Measurements from ENCODE around the gene ATXN7. TPM values are rescaled to one million over a fixed set of nuclear protein-coding genes. Genes with fewer than 3 reads are reported as not detected.

The ATXN7 gene
- total RNA-seq, 2 experiments from 2014 or later, result 21.0 to 23.2 TPM

- ChIA-PET POLR2A (no interaction called here), CTCF (interaction anchor here (0.7 to 3.4 kb wide), 13 partner anchors 9 to 137 kb away, joined by 3 to 23 read pairs (median 3); no protein-coding TSS in a partner anchor)
These were observed 130.0 kb downstream of the ATXN7 start for GRCh38 chr3:63993653-63994079.

- POLR2A ChIA-PET, result no interaction called here
- CTCF ChIA-PET, result interaction anchor here (1.6 to 3.4 kb wide), 4 partner anchors 11 to 33 kb away, joined by 4 to 23 read pairs (median 11); no protein-coding TSS in a partner anchor
These were observed 131.4 kb downstream of the ATXN7 start for GRCh38 chr3:63995086-63995485.

- POLR2A ChIA-PET, result no interaction called here
- CTCF ChIA-PET, result no interaction called here
These were observed 135.4 kb downstream of the ATXN7 start for GRCh38 chr3:63998852-63999754.

- ChIA-PET POLR2A (no interaction called here), CTCF (no interaction called here)
These were observed 136.9 kb downstream of the ATXN7 start for GRCh38 chr3:64000453-64001055.

GRCh38 chr3:64002233-64002632 lies 138.6 kb downstream of the ATXN7 start:
- CTCF ChIA-PET, result no interaction called here

GRCh38 chr3:64003589-64003988 lies 139.9 kb downstream of the ATXN7 start:
- ChIA-PET POLR2A (no interaction called here), CTCF (interaction anchor here (0.7 to 0.8 kb wide), 2 partner anchors 10 to 12 kb away, joined by 3 read pairs; no protein-coding TSS in a partner anchor)

More at GRCh38 chr3:64002233-64002632, 138.6 kb downstream of the ATXN7 start:
- POLR2A ChIA-PET, result no interaction called here

- POLR2A ChIA-PET, result interaction anchor here (1.0 kb wide), 1 partner anchor 10 kb away, joined by 3 read pairs; no protein-coding TSS in a partner anchor
- CTCF ChIA-PET, result interaction anchor here (1.9 kb wide), 2 partner anchors 10 to 15 kb away, joined by 4 to 6 read pairs; partner anchors contain the start of gene PSMD6
These were observed 144.3 kb downstream of the ATXN7 start for GRCh38 chr3:64008017-64008416.

- ChIA-PET CTCF (interaction anchor here (0.7 to 1.9 kb wide), 3 partner anchors 9 to 14 kb away, joined by 4 to 6 read pairs (median 4); partner anchors contain the start of gene PSMD6), POLR2A (interaction anchor here (1.0 kb wide), 1 partner anchor 9 kb away, joined by 3 read pairs; no protein-coding TSS in a partner anchor)
These were observed 145.1 kb downstream of the ATXN7 start for GRCh38 chr3:64008487-64009351.

- ChIA-PET POLR2A (no interaction called here), CTCF (interaction anchor here (1.9 kb wide), 1 partner anchor 8 kb away, joined by 4 read pairs; no protein-coding TSS in a partner anchor)
These were observed 145.9 kb downstream of the ATXN7 start for GRCh38 chr3:64009528-64009927.

- ChIA-PET POLR2A (no interaction called here), CTCF (interaction anchor here (1.4 kb wide), 1 partner anchor 12 kb away, joined by 5 read pairs; the partner anchor contains the start of gene PSMD6)
These were observed 146.5 kb downstream of the ATXN7 start for GRCh38 chr3:64010199-64010598.

GRCh38 chr3:64011685-64012084 lies 148.0 kb downstream of the ATXN7 start:
- CTCF ChIA-PET, result interaction anchor here (1.4 to 1.9 kb wide), 2 partner anchors 11 to 12 kb away, joined by 5 to 6 read pairs; partner anchors contain the start of gene PSMD6
- POLR2A ChIA-PET, result no interaction called here

- ChIA-PET POLR2A (interaction anchor here (1.1 kb wide), 1 partner anchor 9 kb away, joined by 3 read pairs; no protein-coding TSS in a partner anchor), CTCF (no interaction called here)
These were observed 153.4 kb downstream of the ATXN7 start for GRCh38 chr3:64016941-64017620.

- POLR2A ChIA-PET, result no interaction called here
These were observed 155.6 kb downstream of the ATXN7 start for GRCh38 chr3:64019271-64019670.

GRCh38 chr3:64019879-64020278 lies 156.2 kb downstream of the ATXN7 start:
- POLR2A ChIA-PET, result interaction anchor here (0.6 kb wide), 1 partner anchor 75 kb away, joined by 3 read pairs; no protein-coding TSS in a partner anchor

More at GRCh38 chr3:64019271-64019670, 155.6 kb downstream of the ATXN7 start:
- CTCF ChIA-PET, result no interaction called here

GRCh38 chr3:64021922-64022321 lies 158.3 kb downstream of the ATXN7 start:
- POLR2A ChIA-PET, result no interaction called here
- CTCF ChIA-PET, result interaction anchor here (1.8 kb wide), 1 partner anchor 11 kb away, joined by 5 read pairs; no protein-coding TSS in a partner anchor

More at GRCh38 chr3:64019879-64020278, 156.2 kb downstream of the ATXN7 start:
- CTCF ChIA-PET, result no interaction called here

GRCh38 chr3:64022451-64023186 lies 159.0 kb downstream of the ATXN7 start:
- ChIA-PET CTCF (interaction anchor here (1.1 to 1.8 kb wide), 7 partner anchors 10 to 463 kb away, joined by 3 to 6 read pairs (median 4); no protein-coding TSS in a partner anchor), POLR2A (interaction anchor here (1.0 kb wide), 1 partner anchor 127 kb away, joined by 4 read pairs; no protein-coding TSS in a partner anchor)

GRCh38 chr3:64023187-64023860 lies 159.7 kb downstream of the ATXN7 start, which contains the start of gene PSMD6:
Gene PSMD6, minus strand, starts transcription at chr3:64023494. Its CDS starts 75 bp downstream, at chr3:64023419.
- CTCF ChIA-PET, result interaction anchor here (1.0 to 1.8 kb wide), 8 partner anchors 11 to 462 kb away, joined by 3 to 6 read pairs (median 4); no protein-coding TSS in a partner anchor

More at GRCh38 chr3:64023187-64023860, 159.7 kb downstream of the ATXN7 start, which contains the start of gene PSMD6:
- POLR2A ChIA-PET, result interaction anchor here (1.0 kb wide), 1 partner anchor 128 kb away, joined by 4 read pairs; no protein-coding TSS in a partner anchor

Measured in activated CD8-positive, alpha-beta memory T cell treated with anti-CD3 and anti-CD28 coated beads for 36 hours (primary cell).